GM15510 (cell line): ENCODE data around the gene IL6R.

Experiments used
- POLR2A ChIP-seq: IDR thresholded peaks from 3 replicates; pipeline ENCODE4 v1.6.1; 2011; ENCODE audit warnings: borderline replicate concordance; ENCODE audit not compliant: insufficient read length; ENCODE audit errors: extremely low read depth

The IL6R gene

DNA sequence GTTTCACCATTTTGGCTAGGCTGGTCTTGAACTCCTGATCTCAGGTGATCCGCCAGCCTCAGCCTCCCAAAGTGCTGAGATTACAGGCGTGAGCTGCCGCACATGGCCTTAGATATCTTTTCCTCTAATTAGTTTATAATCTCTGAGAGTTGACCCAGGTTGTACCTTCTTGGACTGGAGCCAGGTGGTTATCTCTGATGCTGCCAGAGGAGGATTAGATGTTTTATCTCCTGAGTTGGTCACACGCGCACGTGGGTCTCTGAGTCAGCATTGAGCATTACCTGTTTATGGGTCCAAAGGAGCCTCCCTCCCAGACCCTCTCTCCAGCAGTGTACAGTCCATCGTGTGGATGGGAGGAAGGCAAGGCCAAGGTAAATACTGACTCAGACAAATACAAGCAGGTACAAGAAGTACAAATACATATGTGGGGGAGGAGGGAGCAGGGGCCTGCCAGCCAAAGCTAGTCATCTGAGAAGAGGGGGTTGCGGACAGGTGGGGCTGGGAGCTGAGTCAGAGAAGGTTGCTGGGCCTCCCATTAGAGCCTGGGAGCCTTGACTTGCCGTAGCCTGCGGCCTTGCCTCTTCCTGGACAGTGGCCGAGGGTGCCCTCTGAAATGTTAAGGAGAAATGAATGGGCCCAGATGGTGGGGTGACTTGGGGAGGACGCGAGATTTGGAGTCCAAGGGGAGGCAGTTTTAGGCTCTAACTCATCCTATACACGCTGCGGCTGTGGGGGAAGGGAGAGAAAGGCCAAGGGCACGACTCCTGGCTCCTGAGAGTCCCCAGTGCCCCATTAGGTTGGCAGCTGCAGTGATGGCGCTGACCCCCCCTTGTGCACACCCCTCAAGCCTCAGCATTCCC lies 13.1 kb downstream of the IL6R start:
- TF ChIP-seq POLR2A = no peak

DNA sequence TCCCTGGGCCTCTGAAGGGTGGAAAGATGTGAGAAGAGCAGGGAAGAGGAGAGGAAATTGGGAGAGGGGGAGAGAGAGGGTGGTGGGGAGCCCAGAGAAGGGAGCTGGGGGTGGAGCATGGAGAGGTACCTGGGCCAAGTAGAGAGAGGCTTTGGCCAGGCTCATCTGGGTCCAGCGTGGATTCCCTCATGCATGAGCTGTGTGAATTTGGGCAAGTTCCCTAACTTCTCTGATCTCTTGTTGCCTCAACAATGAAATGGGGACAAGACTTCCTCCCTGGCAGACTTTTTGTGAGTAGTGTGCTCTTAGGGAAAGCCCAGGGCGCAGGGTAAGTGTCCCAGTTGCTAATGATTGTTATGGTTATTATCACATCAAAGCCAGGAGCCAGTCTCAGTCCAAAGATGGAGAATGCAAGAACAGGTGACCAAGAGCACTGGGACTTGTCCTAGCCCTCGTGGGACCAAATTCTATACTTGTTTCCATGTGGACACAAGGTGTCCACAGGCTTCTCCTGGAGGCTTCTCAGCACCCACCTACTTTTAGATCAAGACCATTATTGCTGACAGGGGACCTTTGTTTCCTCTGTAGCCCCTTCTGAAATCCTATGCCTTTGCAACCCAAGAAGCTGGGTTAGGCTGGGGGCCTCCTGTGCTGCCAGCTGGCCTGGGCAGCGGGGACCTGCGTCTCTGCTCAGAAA lies 13.9 kb downstream of the IL6R start:
- TF ChIP-seq POLR2A = no peak

DNA sequence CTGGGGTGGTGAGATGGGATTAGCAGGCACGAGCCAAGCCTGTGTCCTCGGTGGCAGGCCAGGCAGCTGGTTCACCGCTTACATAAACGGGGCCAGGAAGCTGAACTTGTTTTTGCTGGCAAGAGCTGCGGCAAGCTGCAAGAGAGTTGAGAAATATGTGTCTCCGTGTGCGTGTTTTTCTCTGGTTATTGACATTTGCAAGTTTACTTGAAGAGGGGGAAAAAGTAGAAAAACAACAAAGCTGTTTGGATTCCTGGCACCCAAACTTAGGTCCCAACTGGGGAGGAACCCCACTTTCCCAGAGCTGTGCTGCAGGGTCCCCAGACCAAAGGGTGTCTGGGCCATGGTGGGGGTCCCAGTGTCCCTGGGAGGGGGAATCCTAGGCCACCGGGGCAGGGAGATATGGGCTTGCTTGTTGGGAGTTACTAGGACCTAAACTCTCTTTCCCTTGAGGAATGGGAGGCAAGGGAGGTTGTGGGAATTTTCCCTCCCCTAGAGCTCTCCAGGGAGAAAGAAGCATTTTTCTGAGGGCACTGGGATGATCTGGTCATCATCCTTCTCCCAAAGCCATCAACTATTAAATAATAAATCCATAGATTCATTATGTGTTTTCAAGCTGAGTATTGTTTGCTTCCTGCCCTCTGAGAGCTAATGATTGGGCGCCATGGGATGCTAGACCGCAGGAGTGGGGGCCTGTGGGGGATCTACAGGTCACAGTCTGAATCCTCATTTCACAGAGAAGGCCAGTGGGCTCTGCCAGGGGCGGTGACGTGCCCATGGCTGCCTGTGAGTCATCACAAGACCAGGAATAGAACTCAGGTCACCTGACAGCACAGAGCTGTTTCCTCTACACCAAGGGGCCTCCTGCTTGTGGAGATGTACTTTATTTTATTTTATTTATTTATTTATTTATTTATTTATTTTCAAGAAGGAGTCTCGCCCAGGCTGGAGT lies 14.8 kb downstream of the IL6R start:
- TF ChIP-seq POLR2A = no peak

DNA sequence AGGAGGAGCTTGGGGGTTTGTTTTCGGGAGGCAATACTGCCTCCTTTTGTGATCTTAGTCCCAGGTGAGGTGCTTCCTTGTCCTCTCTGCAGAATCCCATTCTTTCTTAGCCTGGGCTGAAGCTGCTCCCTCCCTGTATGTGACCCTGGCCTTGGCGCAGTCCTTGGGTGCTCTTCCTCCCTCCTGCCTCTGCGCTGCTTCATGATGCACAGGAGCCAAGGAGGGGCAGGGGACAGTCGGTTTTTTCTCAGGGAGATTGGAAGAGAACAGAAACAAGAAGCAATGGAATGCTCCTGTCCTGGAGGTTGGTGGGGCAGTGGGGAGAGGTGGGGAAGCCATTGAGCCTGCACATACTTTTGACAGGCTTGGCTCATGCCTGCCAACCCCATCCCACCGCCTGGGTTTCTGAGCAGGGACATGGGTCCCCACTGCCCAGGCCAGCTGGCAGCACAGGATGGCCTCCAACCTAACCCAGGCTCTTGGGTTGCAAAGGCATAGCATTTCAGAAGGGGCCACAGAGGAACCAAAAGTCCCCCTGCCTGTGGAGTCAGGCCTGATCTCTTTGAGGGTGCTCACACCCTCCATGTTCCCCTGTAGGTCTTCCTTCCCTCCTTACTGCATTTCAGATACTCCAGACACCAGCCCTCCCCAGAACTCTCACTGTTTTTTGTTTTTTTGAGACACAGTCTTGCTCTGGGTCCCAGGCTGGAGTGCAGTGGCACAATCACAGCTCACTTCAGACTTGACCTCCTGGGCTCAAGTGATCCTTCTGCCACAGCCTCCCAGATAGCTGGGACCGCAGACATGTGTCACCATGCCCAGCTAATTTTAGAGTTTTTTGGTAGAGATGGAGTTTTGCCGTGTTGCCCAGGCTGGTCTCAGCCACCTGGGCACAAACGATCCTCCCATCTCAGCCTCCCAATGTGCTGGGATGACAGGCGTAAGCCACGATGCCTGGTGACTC lies 16.1 kb downstream of the IL6R start:
- TF ChIP-seq POLR2A = no peak

DNA sequence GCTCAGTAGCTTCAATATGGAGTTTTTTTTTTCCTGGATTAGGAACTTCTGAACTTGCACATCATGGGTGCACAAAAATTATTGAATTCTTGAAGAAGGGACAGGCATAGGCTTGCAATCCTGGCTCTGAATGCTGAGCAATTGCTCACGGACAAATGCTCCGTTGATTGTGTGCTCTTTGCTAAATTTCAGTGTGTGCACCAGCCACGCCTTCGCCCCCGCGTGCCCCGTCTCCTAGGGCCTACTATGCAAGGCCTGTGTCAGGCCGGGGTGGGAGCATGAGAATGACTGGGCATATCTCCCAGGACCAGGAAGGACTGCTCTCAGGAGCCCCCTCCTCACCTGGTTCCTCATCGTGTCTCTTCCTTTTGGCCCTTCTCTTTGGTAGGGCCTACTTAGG lies 17.4 kb downstream of the IL6R start:
- no peak for TF ChIP-seq POLR2A

DNA sequence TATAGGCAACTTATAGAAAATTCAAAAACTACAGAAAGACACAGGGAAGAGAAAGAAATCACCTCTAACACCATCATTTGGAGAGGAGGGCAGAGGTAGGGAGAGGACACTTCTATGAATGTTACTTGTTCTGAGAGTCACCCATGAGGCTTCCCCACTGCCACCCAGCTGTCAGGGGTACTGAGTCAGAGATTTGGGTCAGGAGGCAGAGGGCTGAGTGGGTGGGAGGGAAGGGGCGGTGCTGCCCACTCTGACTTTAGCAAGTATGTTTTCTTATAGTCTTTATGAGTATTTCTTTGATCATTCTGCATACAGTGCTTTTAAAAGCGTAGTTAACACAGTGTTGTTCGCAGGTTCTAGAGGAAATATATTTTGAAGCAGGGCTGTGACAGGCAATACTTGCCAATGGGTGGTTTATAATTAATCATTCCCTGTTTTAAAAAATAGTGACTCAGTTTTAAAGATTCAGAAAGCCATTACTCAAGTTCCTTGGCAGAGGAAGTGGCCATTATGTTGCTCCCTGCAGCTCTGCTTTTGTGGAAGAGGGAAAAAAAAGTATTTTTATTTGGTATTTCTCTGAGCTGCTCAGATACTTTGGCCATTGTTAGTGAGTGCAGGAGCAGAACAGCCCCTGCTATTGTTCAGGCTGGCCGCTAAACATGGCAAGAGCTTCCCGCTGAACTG lies 18.3 kb downstream of the IL6R start:
- no peak for TF ChIP-seq POLR2A

DNA sequence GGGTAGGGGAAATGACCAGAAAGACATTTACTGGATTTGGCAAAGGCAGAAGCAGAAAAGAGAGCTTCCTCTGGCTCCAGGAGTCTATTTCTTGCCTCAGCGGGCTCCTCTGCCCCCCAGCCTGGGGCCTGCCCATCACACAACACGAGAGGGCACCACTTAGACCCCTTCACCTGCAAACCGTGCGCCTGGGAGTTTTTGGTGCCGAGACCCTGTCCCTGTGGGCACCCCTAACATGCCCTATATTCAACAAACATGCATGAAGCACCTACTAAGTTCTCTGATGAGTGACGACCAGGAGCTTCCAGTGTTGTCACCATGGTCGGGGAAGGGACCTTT lies 18.8 kb downstream of the IL6R start:
- TF ChIP-seq POLR2A = no peak

DNA sequence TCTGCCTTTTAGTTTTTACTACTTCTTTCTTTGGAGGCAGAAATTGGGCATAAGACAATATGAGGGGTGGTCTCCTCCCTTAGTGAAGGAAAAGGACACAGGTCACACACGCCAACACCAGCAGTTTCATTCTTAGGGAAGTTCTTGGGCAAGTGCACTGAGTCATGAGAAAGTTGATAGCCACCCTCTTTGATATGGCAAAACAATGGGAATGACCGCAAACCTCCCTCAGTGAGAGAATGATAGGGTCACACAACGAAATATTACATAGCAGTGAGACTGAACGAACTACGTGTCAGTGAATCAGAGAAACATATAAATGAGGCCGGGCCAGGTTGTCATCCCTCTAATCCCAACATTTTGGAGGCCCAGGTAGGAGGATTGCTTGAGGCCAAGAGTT lies 20.0 kb downstream of the IL6R start:
- no peak for TF ChIP-seq POLR2A

DNA sequence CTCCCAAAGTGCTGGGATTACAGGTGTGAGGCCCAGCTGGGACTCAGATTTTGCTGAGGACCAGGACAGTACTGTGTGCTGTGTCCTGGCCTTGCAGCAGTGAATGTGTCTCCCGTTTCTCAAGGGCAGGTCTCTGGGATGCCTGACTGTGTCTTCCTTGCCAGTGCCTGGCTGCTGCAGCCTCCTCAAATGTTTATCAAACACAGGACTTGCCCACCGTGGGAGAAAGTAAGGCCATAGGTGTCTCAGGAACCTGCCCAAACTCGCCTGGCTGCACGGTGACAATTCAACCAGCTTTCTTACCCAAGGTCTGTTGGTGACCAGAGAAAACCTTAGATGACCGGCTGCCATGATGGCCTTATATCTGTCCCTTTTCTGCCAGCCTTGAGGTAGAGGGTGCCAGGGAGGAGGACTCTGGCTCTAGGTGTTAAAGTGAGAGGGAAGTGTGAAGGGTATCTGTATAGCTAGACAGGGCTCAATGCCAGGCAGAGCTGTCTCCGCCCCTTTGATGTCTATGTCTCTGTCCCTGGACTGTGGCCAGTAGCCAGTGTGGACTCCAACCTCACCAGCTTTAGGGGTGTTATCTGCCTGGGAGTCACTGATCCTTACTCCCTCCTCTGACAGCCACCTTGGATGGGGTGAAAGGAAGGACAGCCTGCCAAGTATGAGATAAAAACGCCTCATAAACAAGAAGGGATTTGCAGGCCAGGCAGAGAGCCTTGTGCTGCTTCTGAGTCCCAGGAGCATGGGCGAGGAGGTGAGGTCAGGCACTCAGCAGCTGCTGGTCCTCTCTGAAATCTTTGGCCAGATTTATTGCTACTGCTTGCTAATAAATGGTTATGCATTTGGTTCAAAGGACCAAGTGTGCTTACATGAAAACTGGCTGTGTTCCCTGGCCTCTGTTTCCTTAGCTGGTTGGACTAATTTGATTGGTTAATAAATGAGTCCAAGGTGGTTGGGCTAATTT lies 22.3 kb downstream of the IL6R start:
- TF ChIP-seq POLR2A = no peak

DNA sequence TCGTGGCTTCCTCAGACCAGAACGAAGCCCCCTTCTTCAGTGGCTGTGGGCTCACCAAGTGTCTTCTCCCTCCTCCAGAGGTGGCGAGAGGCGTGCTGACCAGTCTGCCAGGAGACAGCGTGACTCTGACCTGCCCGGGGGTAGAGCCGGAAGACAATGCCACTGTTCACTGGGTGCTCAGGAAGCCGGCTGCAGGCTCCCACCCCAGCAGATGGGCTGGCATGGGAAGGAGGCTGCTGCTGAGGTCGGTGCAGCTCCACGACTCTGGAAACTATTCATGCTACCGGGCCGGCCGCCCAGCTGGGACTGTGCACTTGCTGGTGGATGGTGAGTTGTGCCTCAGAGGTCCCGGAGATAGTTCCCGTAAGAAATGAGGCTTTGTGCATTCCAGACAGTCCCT lies 24.0 kb downstream of the IL6R start:
- TF ChIP-seq POLR2A = no peak

DNA sequence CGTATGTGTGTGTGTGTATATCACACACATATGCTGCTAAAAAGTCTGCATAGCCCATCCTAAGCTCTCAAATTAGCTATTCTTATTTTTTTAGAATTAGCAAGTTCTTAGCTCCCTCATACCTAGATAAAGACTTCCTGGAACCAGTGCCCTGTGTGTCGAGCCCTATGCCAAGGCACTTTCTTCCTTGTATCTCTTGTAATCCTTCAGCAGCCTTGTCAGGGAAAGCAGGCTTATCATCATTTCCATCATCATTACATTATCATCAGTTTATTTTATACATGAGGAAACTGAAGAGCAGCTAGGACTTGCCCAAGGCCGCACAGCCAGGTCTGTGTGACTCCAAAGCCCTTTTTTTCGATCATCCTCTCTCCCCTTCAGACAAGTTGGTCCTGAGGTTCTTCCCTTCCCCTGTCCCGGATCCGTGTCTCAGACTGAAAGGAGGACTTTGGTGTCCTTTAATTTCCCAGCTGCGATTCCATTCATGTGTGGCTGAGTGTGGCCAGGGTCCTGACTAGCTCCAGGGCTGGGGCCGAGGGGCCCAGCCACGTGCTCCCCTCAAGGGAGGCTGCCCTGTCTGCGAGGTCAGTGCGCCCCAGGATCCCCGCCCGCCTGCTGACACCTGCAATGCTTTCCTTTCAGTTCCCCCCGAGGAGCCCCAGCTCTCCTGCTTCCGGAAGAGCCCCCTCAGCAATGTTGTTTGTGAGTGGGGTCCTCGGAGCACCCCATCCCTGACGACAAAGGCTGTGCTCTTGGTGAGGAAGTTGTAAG lies 24.9 kb downstream of the IL6R start:
- TF ChIP-seq POLR2A = no peak

DNA sequence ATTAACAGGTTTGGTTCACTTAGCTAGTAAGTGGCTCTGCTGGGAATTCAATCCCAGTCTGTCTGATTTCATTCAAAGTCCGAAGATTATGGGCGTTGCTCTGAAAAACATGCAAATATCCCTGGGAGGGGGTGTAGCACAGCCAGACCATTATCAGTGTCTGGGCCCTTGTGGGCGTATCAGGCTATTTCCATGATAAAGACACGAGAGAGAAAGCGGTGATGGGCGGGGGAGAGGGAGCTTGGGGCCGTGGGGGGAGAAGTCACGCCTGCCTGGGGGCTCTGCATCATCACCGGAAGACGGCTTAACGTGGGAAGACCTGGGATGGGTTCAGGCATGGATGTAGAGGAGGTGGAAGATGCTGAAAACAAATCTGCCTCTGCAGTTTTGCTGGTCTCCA lies 25.8 kb downstream of the IL6R start:
- TF ChIP-seq POLR2A = no peak
